Stimulated activated CD4-positive, alpha-beta T cell treated with anti-CD3 and anti-CD28 coated beads, TNF-alpha, amount 100 ng/mL, for 4 hours (primary cell): ENCODE results near the gene ROR1.
"Not testable (repeated sequence)": the region's sequence is repeated elsewhere in the genome, so short reads cannot be mapped to it uniquely, and the experiment has no call there.

ENCODE experiments used
- DNase-seq, 3 experiments: peaks; one replicate each; pipeline ENCODE4 v3.0.0-alpha.2; 2020; ENCODE audit warnings: low read depth in 3 of 3

The ROR1 gene

GRCh38 chr1:64179588-64179987 lies 405.8 kb downstream of the ROR1 start:
- no peak for DNase-seq

GRCh38 chr1:64182207-64182606 lies 408.4 kb downstream of the ROR1 start:
- DNase-seq, result no peak

- DNase-seq, result no peak
Observed at GRCh38 chr1:64183395-64184002, 409.7 kb downstream of the ROR1 start.

GRCh38 chr1:64184003-64184440 lies 410.2 kb downstream of the ROR1 start:
- DNase-seq, result no peak

- no peak for DNase-seq
Observed at GRCh38 chr1:64186138-64186897, 412.5 kb downstream of the ROR1 start.

- no peak for DNase-seq
Observed at GRCh38 chr1:64186898-64187280, 413.1 kb downstream of the ROR1 start.

GRCh38 chr1:64187646-64188045 lies 413.8 kb downstream of the ROR1 start:
- no peak for DNase-seq

- no peak for DNase-seq
Observed at GRCh38 chr1:64192290-64192689, 418.5 kb downstream of the ROR1 start.

- DNase-seq, result no peak
Observed at GRCh38 chr1:64194168-64195080, 420.6 kb downstream of the ROR1 start.

GRCh38 chr1:64195081-64195395 lies 421.2 kb downstream of the ROR1 start:
- no peak for DNase-seq

- DNase-seq, result no peak
Observed at GRCh38 chr1:64196074-64196870, 422.5 kb downstream of the ROR1 start.

- DNase-seq, result no peak
Observed at GRCh38 chr1:64197076-64197475, 423.3 kb downstream of the ROR1 start.

- DNase-seq, result no peak
Observed at GRCh38 chr1:64199154-64199553, 425.3 kb downstream of the ROR1 start.

- no peak for DNase-seq
Observed at GRCh38 chr1:64200064-64200463, 426.2 kb downstream of the ROR1 start.

GRCh38 chr1:64203420-64203819 lies 429.6 kb downstream of the ROR1 start, which contains the start of gene UBE2U:
TSS of gene UBE2U (plus strand) at chr1:64203623. CDS start at chr1:64204051, 428 bp downstream.
- DNase-seq, result no peak

- DNase-seq, result no peak
Observed at GRCh38 chr1:64209221-64209620, 435.4 kb downstream of the ROR1 start.

GRCh38 chr1:64212031-64212430 lies 438.2 kb downstream of the ROR1 start:
- no peak for DNase-seq

GRCh38 chr1:64215576-64215975 lies 441.8 kb downstream of the ROR1 start:
- DNase-seq, result no peak

GRCh38 chr1:64220241-64220640 lies 446.4 kb downstream of the ROR1 start:
- no peak for DNase-seq

- DNase-seq, result no peak
Observed at GRCh38 chr1:64223329-64224151, 449.7 kb downstream of the ROR1 start.

GRCh38 chr1:64224236-64224635 lies 450.4 kb downstream of the ROR1 start:
- DNase-seq, result not testable (repeated sequence)
